HG02870 (cell line): ENCODE data around the gene SCAMP5.

Experiments used
- ATAC-seq: cut with Tn5 transposase; IDR thresholded peaks from one replicate; pipeline ENCODE4 v1.9.1; 2021; ENCODE audit warnings: mild to moderate bottlenecking, moderate library complexity; ENCODE audit not compliant: unreplicated experiment

SCAMP5 gene

GRCh38 chr15:75067123-75067830 is 71.9 kb downstream of the SCAMP5 start:
- ATAC-seq: no peak

GRCh38 chr15:75068748-75069147 is 73.4 kb downstream of the SCAMP5 start:
- ATAC-seq: no peak

GRCh38 chr15:75069301-75069925 is 74.0 kb downstream of the SCAMP5 start:
- peak; percentile 88 for ATAC-seq

GRCh38 chr15:75070674-75071073 is 75.3 kb downstream of the SCAMP5 start:
- no peak for ATAC-seq
